D721Med (cell line): Measurements from ENCODE around the gene ELF2.
"Not testable (repeated sequence)": the region's sequence is repeated elsewhere in the genome, so short reads cannot be mapped to it uniquely, and the experiment has no call there.

ENCODE experiments used
- DNase-seq: peaks from one replicate; pipeline ENCODE4 v3.0.0; 2011; ENCODE audit warnings: low spot score; ENCODE audit not compliant: insufficient read length
- FAIRE-seq: peaks from 2 replicates; lab custom pipeline; 2011; peaks lifted over from hg19 to GRCh38; lab: Jason Lieb, UNC
- CTCF ChIP-seq: IDR thresholded peaks from 2 replicates; pipeline ENCODE4 v1.5.1; 2012; ENCODE audit warnings: mild to moderate bottlenecking, control low read depth; ENCODE audit not compliant: insufficient read depth; ENCODE audit errors: missing control alignments

Gene ELF2

GRCh38 chr4:139177049-139177868 is at the start of gene ELF2:
ELF2 (minus strand) TSS chr4:139177218; CDS start chr4:139137701, 39,517 bp downstream.
- TF ChIP-seq CTCF: no peak
- FAIRE-seq (no peak), DNase-seq (peak; percentile 45)

- FAIRE-seq (no peak), DNase-seq (no peak)
- no peak for TF ChIP-seq CTCF
These were observed 46.8 kb upstream of the ELF2 start for GRCh38 chr4:139223682-139224317.

- DNase-seq (no peak), FAIRE-seq (no peak)
- no peak for TF ChIP-seq CTCF
These were observed 45.2 kb upstream of the ELF2 start for GRCh38 chr4:139222215-139222614.

GRCh38 chr4:139221687-139222086 is 44.7 kb upstream of the ELF2 start:
- TF ChIP-seq CTCF: no peak
- DNase-seq: no peak
- no peak for FAIRE-seq

- no peak for DNase-seq
- FAIRE-seq: no peak
- no peak for TF ChIP-seq CTCF
These were observed 42.5 kb upstream of the ELF2 start for GRCh38 chr4:139219450-139220055.

GRCh38 chr4:139214039-139214534 is 37.1 kb upstream of the ELF2 start:
- FAIRE-seq: no peak

GRCh38 chr4:139213633-139214032 is 36.6 kb upstream of the ELF2 start:
- not testable (repeated sequence) for DNase-seq, FAIRE-seq

More at GRCh38 chr4:139214039-139214534, 37.1 kb upstream of the ELF2 start:
- DNase-seq: no peak
- TF ChIP-seq CTCF: no peak
